DOHH2 (cell line): ENCODE measurements around the gene CATSPER2.
"Not testable (repeated sequence)": the region's sequence is repeated elsewhere in the genome, so short reads cannot be mapped to it uniquely, and the experiment has no call there.

Source experiments
- H3F3A ChIP-seq: fragments of 200-600 bp; sonication (generic), shearing (Covaris generic); 2 replicates; pipeline ENCODE4 v1.6.0; 2016; ENCODE audit warnings: antibody characterized with exemption, mild to moderate bottlenecking; ENCODE audit not compliant: control insufficient read depth, insufficient read depth
- H3K27ac ChIP-seq: fragments of 200-600 bp; sonication (generic); 2 replicates; pipeline ENCODE4 v1.5.1; 2014; ENCODE audit warnings: low read depth, mild to moderate bottlenecking, low read length, moderate library complexity
- H3K27me3 ChIP-seq: fragments of 200-600 bp; sonication (generic); 2 replicates; pipeline ENCODE4 v1.6.1; 2014; ENCODE audit warnings: mild to moderate bottlenecking, low read length, mixed read lengths; ENCODE audit not compliant: control insufficient read depth
- H3K36me3 ChIP-seq: fragments of 200-600 bp; sonication (generic); 2 replicates; pipeline ENCODE4 v1.6.1; 2014; ENCODE audit warnings: mild to moderate bottlenecking, low read length, moderate library complexity, mixed read lengths; ENCODE audit not compliant: control insufficient read depth
- H3K4me1 ChIP-seq: fragments of 200-600 bp; sonication (generic); 2 replicates; pipeline ENCODE4 v1.6.1; 2014; ENCODE audit warnings: mild to moderate bottlenecking, low read length, mixed read lengths; ENCODE audit not compliant: control insufficient read depth
- H3K4me2 ChIP-seq: fragments of 200-600 bp; sonication (generic); 2 replicates; pipeline ENCODE4 v1.6.0; 2014; ENCODE audit warnings: mild to moderate bottlenecking, low read length, moderate library complexity
- H3K4me3 ChIP-seq: fragments of 200-600 bp; sonication (generic); 2 replicates; pipeline ENCODE4 v1.5.1; 2014; ENCODE audit warnings: mild to moderate bottlenecking, low read length, mixed read lengths
- H3K79me2 ChIP-seq: fragments of 200-600 bp; sonication (generic); 2 replicates; pipeline ENCODE4 v1.6.1; 2014; ENCODE audit warnings: mild to moderate bottlenecking, low read length, mixed read lengths; ENCODE audit not compliant: control insufficient read depth
- H3K9me2 ChIP-seq: fragments of 200-600 bp; sonication (generic); replicated peaks from 2 replicates; pipeline ENCODE4 v1.6.1; 2014; ENCODE audit warnings: mild to moderate bottlenecking, low read length, mixed read lengths; ENCODE audit not compliant: control insufficient read depth
- H3K9me3 ChIP-seq: fragments of 200-600 bp; sonication (generic); 2 replicates; pipeline ENCODE4 v1.6.1; 2014; ENCODE audit warnings: antibody characterized with exemption, low read length, mixed read lengths; ENCODE audit not compliant: control insufficient read depth, insufficient read depth
- H4K20me1 ChIP-seq: fragments of 200-600 bp; sonication (generic); 2 replicates; pipeline ENCODE4 v1.6.0; 2014; ENCODE audit warnings: low read depth, mild to moderate bottlenecking, antibody characterized with exemption, low read length, moderate library complexity; ENCODE audit not compliant: control insufficient read depth, insufficient read depth

CATSPER2 gene

DNA sequence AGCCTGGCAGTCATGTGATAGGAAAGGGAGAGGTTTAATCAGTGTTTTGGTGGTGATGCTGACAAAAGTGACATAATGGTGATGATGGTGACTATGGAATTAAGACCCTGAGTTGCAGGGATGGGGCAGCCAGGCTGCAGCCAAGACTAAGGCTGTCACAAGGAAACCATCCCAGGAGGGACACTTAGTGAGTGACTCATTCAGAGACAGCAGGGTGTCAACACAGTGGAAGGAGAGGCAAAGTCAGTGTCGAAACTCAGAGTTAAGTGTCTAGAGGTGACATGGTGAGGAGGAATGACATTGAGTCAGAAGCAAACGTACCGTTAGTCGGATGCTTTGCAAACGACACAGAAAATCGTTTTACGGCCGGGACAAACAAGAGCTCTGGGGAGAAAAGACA, 14.7 kb upstream of the CATSPER2 start:
- H3K27ac ChIP-seq, H3K9me2 ChIP-seq, H3K4me3 ChIP-seq, H3K79me2 ChIP-seq, H3K9me3 ChIP-seq, H3K4me2 ChIP-seq, H3K36me3 ChIP-seq, H3K4me1 ChIP-seq, H3K27me3 ChIP-seq, H4K20me1 ChIP-seq, H3F3A ChIP-seq: not testable (repeated sequence)

DNA sequence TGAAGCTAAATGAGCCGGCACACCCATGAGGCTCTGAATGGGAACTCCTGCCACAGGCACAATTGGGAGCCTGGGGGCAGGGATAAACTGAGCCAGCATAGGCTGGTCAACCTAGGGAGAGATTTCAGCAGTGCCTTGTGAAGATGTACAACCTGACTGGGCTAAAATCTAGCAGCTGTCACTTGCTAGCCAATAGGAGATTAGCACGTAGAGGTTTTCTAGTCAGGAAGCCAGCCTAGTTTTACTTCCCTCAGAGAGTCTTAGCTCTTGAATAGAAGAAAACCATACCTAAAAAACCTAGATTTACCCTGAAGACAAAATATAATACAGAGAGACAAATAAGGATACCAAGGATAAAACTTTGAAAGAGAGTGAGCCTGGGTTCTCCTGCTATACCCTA, 13.6 kb upstream of the CATSPER2 start:
- H3K4me3 ChIP-seq, H3K79me2 ChIP-seq, H3K36me3 ChIP-seq, H3K9me2 ChIP-seq, H3K9me3 ChIP-seq, H3K27me3 ChIP-seq, H3K4me1 ChIP-seq, H3K27ac ChIP-seq, H4K20me1 ChIP-seq, H3F3A ChIP-seq, H3K4me2 ChIP-seq: not testable (repeated sequence)

DNA sequence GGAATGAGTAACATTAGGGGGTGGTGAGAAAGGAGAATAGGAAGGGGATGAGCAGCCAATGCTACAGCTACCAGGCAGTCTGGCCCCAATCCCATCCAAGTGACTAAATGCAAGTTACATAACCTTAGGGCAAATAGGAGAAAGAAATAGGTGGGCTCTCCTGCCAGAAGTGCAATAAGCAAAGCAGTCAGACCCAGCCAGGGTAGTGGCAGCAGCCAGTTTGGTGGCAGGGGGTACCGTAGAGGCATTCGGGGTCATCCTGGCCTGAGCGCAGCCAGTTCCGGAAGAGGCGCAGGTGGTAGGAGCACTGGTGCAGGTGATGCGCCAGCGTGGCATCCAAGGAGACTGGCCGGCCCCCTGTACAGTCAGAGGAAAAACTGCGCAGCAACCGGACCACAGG, 11.1 kb upstream of the CATSPER2 start:
- H3K9me2 ChIP-seq, H3K4me2 ChIP-seq, H4K20me1 ChIP-seq, H3F3A ChIP-seq, H3K9me3 ChIP-seq, H3K36me3 ChIP-seq, H3K79me2 ChIP-seq, H3K4me1 ChIP-seq, H3K27me3 ChIP-seq, H3K27ac ChIP-seq, H3K4me3 ChIP-seq: not testable (repeated sequence)

DNA sequence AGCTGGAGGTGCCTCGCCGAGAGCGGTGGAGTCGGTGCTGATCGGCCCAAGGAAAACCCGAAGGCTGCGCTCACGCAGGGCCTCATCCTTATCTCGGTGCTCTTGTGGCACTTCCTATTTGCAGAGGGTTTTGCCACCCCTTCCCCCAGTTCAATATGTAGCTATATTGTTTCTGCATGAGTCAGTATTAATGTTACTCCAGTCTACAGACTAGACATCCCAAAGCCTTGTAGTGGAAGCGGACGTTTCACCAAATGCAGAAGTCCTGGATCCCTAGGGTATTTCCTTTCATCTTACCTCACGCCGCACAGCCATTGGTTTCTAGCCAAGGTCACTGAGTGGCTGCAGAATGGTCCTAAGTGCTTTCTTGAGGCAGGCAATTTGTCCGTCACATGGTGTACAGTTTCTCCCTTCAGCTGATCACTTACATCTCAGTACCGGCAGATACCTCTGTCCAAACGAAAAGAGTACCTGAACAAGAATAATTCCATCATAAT, 834 bp upstream of the CATSPER2 start:
- not testable (repeated sequence) for H3K9me2 ChIP-seq, H3F3A ChIP-seq, H3K27ac ChIP-seq, H3K4me2 ChIP-seq, H3K79me2 ChIP-seq, H3K4me3 ChIP-seq, H3K9me3 ChIP-seq, H3K36me3 ChIP-seq, H3K4me1 ChIP-seq, H3K27me3 ChIP-seq, H4K20me1 ChIP-seq

DNA sequence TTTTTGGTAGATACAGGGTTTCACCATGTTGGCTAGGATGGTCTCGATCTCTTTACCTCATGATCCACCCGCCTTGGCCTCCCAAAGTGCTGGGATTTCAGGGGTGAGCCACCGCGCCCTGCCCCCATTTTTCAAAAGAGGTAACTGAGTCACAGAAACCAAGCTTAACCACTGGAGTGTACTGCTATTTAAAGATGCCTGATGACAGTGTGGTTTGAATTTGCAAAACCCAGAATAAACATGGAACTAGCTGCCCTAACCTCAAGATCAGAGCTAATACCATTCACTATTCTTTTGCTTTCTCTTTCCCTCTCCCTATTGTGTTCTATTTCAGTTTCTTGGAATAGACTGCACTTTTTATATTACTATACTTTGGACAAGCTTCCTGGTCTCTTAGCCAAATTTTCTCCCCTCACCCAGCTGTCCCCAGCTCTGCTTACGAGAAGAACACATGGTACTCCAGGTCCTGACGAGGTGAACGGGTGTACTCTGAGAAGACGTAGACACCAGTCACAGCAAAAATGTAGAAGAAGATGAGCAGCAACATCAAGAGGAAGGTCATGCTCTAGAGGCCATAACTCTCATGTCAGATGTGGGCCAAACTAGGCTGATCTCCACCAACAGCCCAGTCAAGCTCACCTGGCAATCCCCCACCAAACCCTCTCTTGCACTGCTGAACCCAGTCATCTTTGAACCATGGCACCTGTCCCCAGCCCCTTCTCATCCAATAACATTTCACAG, 10.0 kb downstream of the CATSPER2 start:
- H3K27me3 ChIP-seq, H3K9me2 ChIP-seq, H3K4me3 ChIP-seq, H3F3A ChIP-seq, H3K4me2 ChIP-seq, H3K79me2 ChIP-seq, H4K20me1 ChIP-seq, H3K27ac ChIP-seq, H3K36me3 ChIP-seq, H3K4me1 ChIP-seq, H3K9me3 ChIP-seq: not testable (repeated sequence)

DNA sequence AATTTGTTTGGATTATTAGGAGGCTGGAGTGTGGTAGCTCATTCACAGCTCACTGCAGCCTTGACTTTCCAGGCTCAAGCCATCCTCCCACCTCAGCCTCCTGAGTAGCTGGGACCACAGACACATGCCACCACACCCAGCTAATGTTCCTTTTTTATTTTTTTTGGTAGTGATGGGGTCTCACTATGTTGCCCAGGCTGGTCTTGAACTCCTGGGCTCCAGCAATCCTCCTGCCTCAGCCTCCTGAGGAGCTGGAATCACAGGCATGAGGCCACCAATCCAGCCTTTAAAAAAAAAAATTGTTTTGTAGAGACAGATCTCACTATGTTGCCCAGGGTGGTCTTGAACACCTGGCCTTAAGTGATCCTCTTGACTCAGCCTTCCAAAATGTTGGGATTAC, 21.7 kb downstream of the CATSPER2 start:
- not testable (repeated sequence) for H3F3A ChIP-seq, H3K36me3 ChIP-seq, H3K4me2 ChIP-seq, H3K4me1 ChIP-seq, H3K27me3 ChIP-seq, H3K4me3 ChIP-seq, H3K79me2 ChIP-seq, H4K20me1 ChIP-seq, H3K9me3 ChIP-seq, H3K27ac ChIP-seq, H3K9me2 ChIP-seq
